HL-60/S4 (cell line): Measurements from ENCODE around the gene HDAC4.
"Not testable (repeated sequence)": the region's sequence is repeated elsewhere in the genome, so short reads cannot be mapped to it uniquely, and the experiment has no call there.

ENCODE experiments used
- in situ Hi-C: fragments of 300-500 bp; cut with MboI; formaldehyde crosslinking; loops from 2 replicates; pipeline ENCODE4 v1.14.3; 2022; ENCODE audit warnings: low sequenced_read_pairs

Gene HDAC4

GRCh38 chr2:239285071-239285931 lies 115.5 kb downstream of the HDAC4 start:
- in situ Hi-C loops: no loop called here

- in situ Hi-C loops: no loop called here
Observed at GRCh38 chr2:239283961-239284795, 116.6 kb downstream of the HDAC4 start.

GRCh38 chr2:239283288-239283945 lies 117.4 kb downstream of the HDAC4 start:
- in situ Hi-C loops: no loop called here

- in situ Hi-C loops: no loop called here
Observed at GRCh38 chr2:239282448-239283287, 118.2 kb downstream of the HDAC4 start.

- in situ Hi-C loops: not testable (repeated sequence)
Observed at GRCh38 chr2:239280296-239281017, 120.4 kb downstream of the HDAC4 start.

GRCh38 chr2:239279508-239280295 lies 121.1 kb downstream of the HDAC4 start:
- in situ Hi-C loops: no loop called here

GRCh38 chr2:239278941-239279365 lies 121.9 kb downstream of the HDAC4 start:
- in situ Hi-C loops: no loop called here

- in situ Hi-C loops: no loop called here
Observed at GRCh38 chr2:239278361-239278760, 122.5 kb downstream of the HDAC4 start.

GRCh38 chr2:239277401-239278085 lies 123.3 kb downstream of the HDAC4 start:
- in situ Hi-C loops: no loop called here

- in situ Hi-C loops: no loop called here
Observed at GRCh38 chr2:239276851-239277250, 124.0 kb downstream of the HDAC4 start.

GRCh38 chr2:239275847-239276831 lies 124.7 kb downstream of the HDAC4 start:
- in situ Hi-C loops: no loop called here

- in situ Hi-C loops: no loop called here
Observed at GRCh38 chr2:239275044-239275685, 125.7 kb downstream of the HDAC4 start.

- in situ Hi-C loops: no loop called here
Observed at GRCh38 chr2:239274391-239275043, 126.3 kb downstream of the HDAC4 start.

- in situ Hi-C loops: no loop called here
Observed at GRCh38 chr2:239273280-239274234, 127.3 kb downstream of the HDAC4 start.

GRCh38 chr2:239272626-239273025 lies 128.2 kb downstream of the HDAC4 start:
- in situ Hi-C loops: no loop called here
